Fibroblast of peridontal ligament (primary cell): ENCODE measurements around the gene CROCC.
"Not testable (repeated sequence)": the region's sequence is repeated elsewhere in the genome, so short reads cannot be mapped to it uniquely, and the experiment has no call there.

ENCODE experiments used
- DNase-seq: peaks from one replicate; pipeline ENCODE4 v3.0.0-alpha.2; 2010; ENCODE audit errors: extremely low read depth

Gene CROCC

DNA sequence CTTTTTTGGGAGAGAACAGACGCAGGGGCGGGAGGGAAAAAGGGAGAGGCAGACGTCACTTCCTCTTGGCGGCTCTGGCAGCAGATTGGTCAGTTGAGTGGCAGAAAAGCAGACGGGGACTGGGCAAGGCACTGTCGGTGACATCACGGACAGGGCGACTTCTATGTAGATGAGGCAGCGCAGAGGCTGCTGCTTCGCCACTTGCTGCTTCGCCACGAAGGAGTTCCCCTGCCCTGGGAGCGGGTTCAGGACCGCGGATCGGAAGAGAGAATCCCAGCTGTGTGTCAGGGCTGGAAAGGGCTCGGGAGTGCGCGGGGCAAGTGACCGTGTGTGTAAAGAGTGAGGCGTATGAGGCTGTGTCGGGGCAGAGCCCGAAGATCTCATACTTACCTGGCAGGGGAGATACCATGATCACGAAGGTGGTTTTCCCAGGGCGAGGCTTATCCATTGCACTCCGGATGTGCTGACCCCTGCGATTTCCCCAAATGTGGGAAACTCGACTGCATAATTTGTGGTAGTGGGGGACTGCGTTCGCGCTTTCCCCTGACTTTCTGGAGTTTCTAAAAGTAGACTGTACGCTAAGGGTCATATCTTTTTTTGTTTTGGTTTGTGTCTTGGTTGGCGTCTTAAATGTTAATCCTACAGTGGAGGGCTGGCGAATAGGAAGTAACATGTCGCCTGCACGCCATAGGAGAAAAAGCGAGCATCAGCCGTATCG is 26.0 kb upstream of the CROCC start, which contains the start of gene RNU1-2:
RNU1-2 (plus strand) TSS at position 383 of the 718 bp plus-strand sequence.
- peak; percentile 100 for DNase-seq

DNA sequence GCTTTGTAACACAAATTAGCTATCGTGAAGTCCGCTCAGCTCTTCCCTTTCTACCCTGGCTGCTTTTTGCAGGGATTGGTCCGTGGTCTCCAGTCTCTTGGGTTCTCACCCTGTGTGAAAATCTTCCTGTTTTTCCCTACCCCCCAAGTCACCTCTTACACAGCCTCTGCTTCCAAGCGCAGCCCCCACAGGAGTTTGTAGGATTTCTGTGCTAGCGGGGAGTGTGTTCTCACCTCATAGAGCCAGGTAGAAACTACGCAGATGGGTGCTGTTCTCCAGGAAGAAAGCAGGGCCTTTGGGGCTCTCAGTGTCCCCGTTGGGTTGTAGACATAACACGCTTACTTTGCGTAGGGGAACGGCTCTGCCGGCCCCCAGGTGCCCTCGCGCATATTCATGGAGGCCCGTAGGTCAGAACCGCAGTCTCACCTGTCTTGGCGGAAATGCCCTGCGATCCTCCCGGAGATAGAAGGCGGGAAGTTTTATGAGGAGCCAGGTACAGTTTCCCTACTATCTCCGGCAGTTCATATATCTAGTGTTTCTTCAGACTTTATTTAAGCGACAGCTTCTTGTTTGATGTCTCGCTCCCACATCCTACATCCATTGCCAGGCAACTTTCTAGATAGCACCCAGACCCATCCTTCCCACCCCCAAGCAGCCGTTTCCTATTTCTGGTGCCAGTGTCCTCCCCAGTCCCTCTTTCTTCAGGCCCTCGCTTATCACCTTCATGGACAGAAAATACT is 25.2 kb upstream of the CROCC start:
- peak; percentile 96 for DNase-seq

DNA sequence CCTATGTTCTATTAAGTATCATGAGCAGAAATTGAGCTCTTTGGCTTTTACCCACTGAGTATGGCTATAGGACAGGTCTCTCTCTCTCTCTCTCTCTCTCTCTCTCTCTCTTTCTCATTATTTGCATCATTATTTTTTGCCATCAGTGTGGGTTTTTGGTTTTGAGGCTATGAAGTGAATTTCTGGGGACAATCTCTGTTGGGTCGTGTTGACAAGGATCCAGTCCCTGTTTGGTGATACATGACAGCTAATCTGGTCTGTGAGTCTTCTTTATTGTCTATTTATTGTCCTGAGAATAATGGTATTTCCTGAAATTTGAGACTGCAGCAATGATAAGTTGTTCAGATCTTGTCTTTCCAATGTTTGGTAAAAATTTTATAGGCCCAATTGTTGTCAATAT is 24.1 kb upstream of the CROCC start:
- DNase-seq = not testable (repeated sequence)

DNA sequence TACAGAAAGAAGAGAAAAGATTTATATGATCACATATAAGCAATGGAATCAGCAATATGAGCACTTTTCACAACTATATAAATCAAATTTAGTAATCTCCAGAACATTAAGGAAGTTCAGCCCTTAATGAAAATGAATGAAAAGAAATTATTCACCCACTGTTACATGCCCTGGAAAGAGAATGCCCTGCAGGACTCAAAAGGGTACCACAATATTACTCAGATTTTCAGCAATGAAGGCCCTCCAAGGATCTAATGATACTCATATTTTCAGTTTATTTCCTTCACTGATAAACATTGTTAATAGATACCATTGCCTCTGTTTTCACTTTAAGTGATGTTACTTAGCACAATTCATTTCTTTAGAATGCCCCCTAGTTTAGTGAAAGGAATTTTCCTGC is 23.4 kb upstream of the CROCC start:
- not testable (repeated sequence) for DNase-seq

DNA sequence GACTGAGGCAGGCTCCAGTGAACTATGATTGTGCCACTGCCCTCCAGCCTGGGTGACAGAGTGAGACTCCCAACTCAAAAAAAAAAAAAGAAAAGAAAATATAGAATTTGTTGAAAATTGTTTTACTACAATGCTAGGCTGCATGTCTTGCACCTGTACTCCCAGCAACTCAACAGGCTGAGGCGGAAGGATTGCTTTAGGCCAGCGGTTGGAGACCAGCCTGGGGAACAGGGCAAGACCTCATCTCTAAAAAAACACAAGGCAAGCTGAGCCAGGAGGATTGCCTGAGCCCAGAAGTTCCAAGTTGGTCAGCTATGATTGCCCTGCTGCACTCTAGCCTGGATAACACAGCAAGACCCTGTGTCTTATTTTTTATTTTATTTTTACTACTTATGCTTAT is 22.7 kb upstream of the CROCC start:
- DNase-seq = not testable (repeated sequence)

DNA sequence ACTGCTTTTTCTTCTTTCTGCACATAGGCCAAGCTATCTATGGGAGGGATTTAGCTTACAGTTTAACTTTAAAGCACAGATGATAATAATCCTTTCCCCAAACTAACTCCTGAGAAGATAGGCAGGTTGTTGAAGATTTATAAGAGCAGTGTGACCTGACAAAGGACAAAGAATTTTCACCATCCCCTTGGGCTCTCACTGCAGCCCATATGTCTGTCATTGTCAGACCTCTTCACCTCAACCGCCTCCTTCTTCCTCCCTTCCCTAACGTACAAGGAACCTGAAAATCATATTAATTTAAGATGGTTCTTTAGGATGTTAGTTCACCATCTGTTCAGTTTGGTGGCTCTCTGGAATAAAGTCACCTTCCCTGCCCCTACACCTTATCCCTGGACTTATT is 21.0 kb upstream of the CROCC start:
- DNase-seq = no peak

DNA sequence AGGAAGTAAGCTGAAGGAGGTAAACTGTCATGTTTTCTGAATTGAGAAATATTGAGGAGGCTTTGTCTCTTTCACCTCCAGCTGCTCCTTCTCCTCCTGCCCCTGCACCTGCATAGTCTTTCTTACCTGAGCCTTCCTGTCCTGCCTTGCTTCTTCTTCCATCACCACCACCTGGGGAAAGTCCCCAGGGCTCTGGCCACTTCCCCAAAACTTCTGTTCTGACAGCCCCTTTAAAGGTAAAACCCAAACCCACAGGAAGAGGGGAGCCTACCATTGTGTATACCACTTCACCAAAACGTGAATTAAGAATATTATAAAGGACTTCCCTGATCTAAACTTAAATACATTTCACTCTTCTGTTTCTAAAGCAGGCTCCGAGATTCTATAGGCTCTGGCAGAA is 20.4 kb upstream of the CROCC start:
- DNase-seq = not testable (repeated sequence)

DNA sequence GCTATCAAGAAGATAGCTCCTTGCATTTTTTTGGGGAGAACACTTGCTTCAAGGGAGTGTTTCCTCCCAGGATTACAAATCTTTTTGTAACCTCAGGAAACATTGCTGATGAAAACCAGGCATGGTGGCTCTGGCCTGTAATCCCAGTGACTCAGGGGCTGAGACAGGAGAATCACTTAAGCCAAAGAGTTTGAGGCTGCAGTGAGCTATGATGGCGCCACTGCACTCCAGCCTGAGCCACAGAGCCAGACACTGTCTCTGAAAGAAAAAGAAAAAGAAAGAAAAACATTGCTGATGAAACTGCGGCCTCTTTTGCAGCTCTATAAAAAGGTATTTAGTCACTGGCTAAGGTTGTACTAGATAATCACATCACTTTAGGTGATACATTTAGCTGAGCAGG is 18.7 kb upstream of the CROCC start:
- DNase-seq = peak; percentile 80

DNA sequence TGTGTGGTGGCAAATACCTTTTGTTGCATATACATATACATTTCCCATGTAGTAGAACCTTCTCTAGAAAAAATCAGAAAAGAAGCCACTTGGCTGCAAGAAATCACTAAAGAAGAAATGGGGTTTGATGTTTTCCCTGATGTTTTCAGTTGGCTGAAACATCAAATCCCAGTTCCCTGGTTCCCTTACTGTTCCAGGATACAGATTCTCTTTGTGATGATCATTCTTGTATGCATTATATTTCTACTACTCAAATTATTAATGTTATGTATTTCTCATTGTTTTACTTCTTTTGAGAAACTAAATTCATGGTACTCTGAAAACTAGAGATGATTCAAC is 18.3 kb upstream of the CROCC start:
- no peak for DNase-seq

DNA sequence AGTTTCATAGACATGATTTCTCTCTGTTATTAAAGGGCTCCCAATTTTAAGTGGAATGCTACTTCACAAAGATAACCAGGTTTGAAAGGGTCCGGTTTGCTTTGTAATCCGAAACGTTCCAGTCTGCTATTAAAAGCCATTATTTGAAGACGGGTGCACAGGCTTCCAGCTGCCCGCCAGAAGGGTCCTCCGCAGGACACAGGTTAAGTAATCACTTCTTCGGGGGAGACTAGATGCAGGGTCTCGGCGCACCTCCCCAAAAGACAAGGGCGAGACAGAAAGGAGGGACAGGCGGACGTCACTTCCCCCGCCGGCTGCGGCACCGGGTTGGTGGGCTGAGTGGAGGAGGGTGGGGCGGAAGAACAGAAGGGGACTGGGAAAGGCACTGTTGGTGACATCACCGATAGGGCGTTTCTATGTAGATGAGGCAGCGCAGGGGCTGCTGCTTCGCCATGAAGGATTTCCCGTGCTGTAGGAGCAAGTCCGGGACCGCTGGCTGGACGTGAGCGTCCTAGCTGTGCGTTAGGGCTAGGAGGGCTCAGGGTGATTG is 17.1 kb upstream of the CROCC start:
- DNase-seq = peak; percentile 98

DNA sequence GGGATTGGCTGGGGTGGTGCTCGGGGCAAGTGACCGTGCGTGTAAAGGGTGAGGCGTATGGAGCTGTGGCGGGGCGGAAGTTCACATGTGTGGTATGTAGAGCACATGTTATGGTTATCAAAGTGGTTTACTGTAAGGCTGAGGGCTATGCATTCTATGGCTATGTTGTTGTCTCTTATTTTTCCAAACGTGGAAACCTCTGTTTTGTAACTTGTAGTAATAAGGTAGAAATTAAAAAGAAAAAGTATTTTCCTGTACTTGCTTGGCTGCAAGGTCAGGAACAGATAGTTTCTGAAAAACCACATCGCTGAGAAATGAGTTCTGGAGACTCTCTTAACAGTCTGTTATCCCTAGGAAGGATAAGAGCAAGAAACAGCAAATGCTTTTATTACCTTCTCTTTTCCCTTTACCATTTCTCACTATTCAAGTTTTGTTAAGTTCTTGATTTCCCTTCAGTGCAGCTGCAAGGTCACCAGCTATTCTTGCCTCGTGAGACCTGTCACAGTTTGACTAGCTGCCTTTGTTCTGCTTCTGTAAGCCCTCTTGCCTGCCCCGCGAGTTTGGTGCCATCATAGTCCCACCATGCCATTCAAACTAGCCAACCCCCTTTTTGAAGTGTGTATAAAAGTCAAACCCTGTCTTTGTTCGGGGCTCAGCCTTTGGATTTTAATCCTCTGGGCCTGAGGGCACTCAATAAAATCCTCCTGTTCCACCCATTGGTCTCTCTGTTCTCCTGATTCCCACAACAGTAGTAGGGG is 16.4 kb upstream of the CROCC start:
- DNase-seq = peak; percentile 93

DNA sequence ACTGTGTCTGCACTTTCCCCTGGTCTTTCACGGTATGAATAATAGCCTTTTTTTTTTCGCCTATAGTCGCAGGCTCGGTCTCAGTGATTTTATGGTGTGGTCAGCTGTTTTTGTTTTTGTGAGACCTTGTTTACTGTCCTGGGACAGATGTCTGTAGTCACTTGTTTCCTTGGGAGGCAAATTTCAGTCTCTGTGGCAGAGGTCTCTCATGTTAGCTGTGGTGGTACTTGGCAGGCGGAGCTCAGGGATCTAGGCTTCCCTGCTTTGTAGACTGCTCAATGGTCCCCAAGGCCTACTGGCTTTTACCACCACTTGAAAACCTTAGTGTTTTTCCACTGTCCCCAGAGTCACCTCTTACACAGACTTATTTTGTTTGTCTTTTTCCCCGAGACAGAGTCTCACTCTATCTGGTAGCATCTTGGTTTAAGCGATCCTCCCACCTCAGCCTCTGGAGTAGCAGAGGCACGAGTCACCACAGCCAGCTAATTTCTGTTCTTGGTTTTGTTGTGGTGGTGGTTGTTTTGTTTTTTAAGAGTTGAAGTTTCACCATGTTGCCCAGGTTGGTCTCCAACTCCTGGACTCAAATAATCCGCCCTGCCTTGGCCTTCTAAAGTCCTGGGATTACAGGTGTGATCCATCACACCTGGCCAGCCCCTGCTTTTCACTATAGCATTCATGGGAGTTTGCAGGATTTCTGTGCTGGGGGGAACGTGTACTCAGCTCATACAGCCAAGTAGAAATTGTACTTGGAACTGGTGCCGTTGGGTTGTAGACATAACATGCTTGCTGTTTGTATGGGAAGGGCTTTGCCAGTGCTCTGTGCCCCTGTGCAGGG is 15.6 kb upstream of the CROCC start:
- no peak for DNase-seq

DNA sequence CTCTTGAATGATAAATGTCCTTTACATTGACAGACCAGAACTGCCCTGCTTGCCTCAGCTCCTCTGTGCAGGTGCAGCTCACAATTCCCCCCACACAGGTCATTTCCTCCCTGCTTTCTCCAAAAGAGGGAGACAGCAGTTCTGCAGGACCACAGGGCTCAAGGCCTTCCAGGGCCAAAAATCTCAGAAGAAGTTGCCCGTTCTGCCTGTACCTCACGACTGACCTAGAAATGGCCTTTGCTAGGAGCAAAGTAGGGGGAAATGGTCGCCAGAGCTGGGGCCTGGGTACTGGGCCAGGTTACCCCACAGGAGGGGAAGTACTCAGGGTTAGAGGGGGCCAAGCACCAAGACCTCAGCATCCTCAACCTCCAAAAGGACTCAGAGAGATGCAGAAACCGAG is 14.9 kb upstream of the CROCC start:
- DNase-seq = no peak

DNA sequence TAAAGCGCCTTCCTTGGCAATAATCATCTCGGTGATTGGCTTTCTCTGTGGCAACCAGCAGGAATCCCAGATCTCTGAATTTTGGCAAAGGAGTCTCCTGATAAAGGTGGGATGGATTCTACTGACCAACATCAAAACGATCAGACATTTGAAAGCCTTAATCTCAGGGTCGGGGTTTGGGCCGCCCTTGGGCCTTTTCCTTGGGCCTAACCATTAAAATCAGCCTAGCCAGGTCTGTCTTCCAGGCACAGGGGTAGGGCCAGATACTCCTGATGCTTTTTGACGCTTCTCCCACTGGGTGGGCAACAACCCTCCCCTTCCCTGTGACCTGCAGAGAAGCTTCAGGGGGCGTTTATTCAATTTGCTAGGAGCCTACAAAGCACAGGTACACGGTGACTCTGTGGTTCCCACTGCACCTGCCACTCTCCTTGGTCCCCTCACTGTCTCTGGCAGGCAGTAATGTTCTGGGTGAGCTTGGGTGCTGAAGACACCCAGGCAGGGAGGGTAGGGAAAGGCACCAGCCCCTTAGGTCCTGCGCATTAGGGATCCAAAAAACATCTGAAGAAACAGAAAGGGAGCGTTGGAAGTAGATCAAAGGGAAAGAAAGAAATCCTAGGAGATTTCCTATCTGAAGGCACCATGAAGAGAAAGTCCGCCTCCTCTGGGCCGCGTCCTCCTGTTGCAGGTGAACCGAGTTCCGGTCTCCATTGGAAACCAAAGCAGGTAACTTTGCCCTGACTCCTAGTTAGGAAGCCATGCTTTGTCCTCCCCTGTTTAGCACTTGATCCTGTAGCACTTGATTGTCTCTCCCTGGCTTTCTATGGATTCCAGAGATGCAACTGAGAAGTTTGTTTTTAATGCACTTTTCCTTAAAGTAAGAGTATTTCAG is 13.6 kb upstream of the CROCC start:
- no peak for DNase-seq

DNA sequence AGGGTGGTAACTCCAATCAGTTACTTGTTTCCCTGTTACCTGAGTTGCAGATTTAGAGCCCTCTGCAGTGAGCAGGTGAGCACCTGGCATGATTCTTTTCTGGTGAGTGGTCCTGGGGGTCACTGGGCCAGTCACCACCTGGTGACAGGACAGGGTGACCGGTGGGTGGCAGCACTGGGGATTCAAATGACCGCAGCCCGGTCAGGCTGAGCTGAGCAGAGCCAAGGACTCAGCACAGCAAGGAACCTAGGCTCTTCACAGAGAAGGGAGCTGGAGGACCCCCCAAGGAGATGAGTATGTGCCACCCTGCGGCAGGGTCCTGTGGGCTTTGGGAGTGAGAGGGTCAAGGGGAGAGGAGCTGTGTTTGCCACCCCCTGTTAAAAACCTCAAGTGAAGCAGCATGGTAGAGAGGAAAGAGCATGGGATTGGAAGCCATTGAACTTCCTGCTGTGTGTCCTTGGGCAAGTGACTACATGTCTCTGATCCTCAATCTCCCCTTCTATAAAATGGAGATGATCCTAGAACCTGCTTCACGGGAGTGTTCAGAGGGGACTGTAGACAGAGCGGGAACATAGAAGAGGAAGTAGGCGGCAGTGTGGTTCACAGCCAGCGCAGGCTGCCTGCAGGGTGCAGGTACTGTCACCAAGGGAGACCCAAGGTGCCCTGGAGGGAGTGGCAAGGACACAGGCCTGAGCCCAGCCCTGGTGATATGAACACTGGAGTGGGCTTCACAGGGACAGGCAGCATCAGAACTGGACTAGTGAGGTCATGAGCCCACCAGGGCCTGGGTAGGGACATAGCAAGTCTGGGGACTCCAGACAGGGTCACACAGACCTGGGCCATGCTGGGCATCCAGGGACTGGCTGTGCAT is 9.6 kb upstream of the CROCC start:
- DNase-seq = not testable (repeated sequence)

DNA sequence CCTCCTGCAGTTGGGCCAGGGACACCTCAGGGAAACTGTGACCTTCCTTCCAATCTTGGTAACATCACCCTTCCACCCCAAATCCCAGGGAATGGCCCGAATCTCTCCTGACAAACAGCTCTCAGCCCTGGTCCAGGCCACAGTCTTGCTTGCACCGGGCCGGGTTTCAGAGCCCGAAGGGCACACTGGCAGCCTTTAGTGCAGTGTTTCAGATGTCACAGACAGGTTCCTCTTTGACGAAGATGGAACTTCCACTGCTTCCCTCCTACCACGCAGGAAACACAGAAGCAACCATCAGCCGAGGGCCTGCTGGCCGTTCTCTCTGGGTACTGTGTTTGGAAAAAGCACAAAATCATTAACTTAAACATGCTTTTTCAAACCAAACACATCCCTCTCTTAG is 9.0 kb upstream of the CROCC start:
- not testable (repeated sequence) for DNase-seq

DNA sequence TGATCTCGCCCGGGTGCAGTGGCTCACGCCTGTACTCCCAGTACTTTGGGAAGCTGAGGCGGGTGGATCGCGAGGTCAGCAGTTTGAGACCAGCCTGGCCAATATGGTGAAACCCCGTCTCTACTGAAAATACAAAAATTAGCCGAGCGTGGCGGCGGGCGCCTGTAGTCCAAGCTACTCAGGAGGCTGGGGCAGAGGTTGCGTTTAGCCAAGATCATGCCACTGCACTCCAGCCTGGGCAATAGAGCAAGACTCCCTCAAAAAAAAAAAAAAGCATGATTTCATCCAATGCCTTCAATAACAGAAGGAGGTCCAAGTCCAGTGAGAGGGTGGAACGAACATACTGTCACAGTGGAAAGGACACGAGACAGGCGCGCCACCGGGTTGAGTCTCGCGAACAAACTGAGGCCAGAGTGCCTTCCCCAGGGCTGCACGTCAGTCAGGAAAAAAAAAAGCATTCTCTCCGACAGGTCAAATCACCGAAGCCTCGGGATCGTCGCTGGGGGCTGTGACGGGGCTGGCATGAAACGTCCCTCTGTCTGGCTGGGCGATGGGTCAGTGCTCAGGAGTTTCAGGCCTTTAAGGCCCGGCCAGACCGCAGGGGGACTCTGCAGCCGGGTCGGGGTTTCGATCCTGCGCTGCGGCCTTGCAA is 8.4 kb upstream of the CROCC start:
- DNase-seq = no peak

DNA sequence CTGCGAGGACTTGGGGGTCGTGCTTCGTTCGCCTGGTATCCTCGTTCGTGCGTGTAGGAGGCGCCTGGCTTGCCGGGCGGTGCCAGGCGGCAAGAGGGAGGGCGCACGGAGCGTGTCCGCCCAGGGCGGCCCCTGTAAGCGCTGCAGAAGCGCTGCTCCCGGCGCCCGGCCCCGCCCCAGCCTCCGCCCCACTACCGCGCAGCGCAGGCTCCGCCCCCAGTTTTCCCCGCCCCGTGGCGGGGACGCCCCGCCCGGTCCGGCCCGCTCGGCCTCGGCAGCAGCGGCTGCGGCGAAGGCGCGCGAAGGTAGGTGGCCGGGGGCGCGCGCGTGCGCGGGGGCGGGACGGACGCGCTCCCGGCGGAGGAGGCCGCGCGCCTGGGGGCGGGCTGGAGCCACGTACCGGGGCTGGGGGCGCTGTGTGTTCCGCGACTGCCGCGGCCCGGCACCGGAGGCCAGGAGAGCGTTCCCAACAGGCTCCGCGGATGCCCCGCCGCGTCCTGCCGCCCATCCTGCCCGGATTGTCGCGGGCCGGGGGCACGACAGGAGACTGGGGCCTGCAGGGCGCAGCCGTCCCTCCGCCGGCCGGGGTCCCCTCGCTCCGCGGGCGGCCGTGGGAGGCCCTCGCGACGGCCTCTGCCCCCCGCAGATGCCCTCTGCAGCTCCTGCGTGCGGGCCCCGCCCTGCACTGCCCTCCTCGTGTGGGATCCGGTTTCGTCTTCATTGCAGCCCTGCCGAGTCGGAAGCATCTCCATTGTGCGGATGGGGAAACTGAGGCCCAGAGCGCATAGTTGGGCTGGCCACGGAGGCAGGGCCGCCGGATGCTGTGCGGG is 7.7 kb upstream of the CROCC start:
- DNase-seq = peak; percentile 88
